8988T (cell line): ENCODE data around the gene FAM83B.

ENCODE experiments used
- DNase-seq: peaks from one replicate; pipeline ENCODE4 v3.0.0; 2011

FAM83B gene

GRCh38 chr6:54987633-54988290 is 141.2 kb downstream of the FAM83B start:
- DNase-seq = no peak

GRCh38 chr6:54988576-54988975 is 142.0 kb downstream of the FAM83B start:
- DNase-seq = no peak

GRCh38 chr6:54990001-54990400 is 143.4 kb downstream of the FAM83B start:
- DNase-seq = no peak
